ENCODE measurements around the gene TCTA.

Gene TCTA

GRCh38 chr3:49460956-49461355 is 48.7 kb downstream of the TCTA start:
- no peak for DNase-seq (ENCODE audit: low read depth)

GRCh38 chr3:49461443-49462171 is 49.4 kb downstream of the TCTA start:
- peak; percentile 60 for DNase-seq (ENCODE audit: low read depth)

GRCh38 chr3:49462222-49462621 is 50.0 kb downstream of the TCTA start:
- DNase-seq (ENCODE audit: low read depth), result peak; percentile 74

GRCh38 chr3:49465270-49466034 is 53.2 kb downstream of the TCTA start:
- no peak for DNase-seq (ENCODE audit: low read depth)

Data from EH (cell line).